GM12878 (cell line): ENCODE measurements around the gene HRH2. TPM values are rescaled to one million over a fixed set of nuclear protein-coding genes. Genes with fewer than 3 reads are reported as not detected.

Experiments used
- ATAC-seq: fragments of 200-7000 bp; cut with Tn5 transposase; 3 replicates; pipeline ENCODE4 v1.9.1; 2020; ENCODE audit warnings: mild to moderate bottlenecking, moderate library complexity
- BruUV-seq: library from RNA; stranded (reverse); fragments of 400-500 nt; replicated peaks from 2 replicates; lab custom pipeline; 2021; lab: Mats Ljungman, UMichigan
- CTCF ChIA-PET: fragments of 300-600 bp; sonication (Branson Sonifier 250); formaldehyde crosslinking; extraction: SDS; loops from one replicate; lab custom pipeline; 2021; ENCODE audit warnings: inconsistent platforms; lab: Yijun Ruan, JAX
- POLR2A ChIA-PET: fragments of 350-600 bp; formaldehyde crosslinking; extraction: SDS; loops from one replicate; lab custom pipeline; 2021; ENCODE audit warnings: inconsistent platforms; lab: Charles Lee
- RAD21 ChIA-PET: fragments of 300-600 bp; sonication (Branson Sonifier 250); formaldehyde crosslinking; loops from one replicate; lab custom pipeline; 2023; ENCODE audit warnings: antibody characterized with exemption; ENCODE audit not compliant: unreplicated experiment; lab: Charles Lee
- SMC1A ChIA-PET: fragments of 300-600 bp; sonication (Branson Sonifier 250); formaldehyde crosslinking; loops from one replicate; lab custom pipeline; 2023; ENCODE audit not compliant: unreplicated experiment, uncharacterized antibody; lab: Charles Lee
- DNase-seq: peaks from one replicate; pipeline ENCODE4 v3.0.0-alpha.2; 2011; ENCODE audit warnings: low read depth, low spot score
- FAIRE-seq: peaks from 3 replicates; lab custom pipeline; 2011; peaks lifted over from hg19 to GRCh38; lab: Jason Lieb, UNC
- H2AFZ ChIP-seq: 2 replicates; pipeline ENCODE4 v1.6.0; 2011; ENCODE audit warnings: low read depth, low read length, control low read depth; ENCODE audit not compliant: control insufficient read depth
- H3K27ac ChIP-seq: 2 replicates; pipeline ENCODE4 v1.5.1; 2011; ENCODE audit warnings: control low read depth; ENCODE audit not compliant: control insufficient read depth, insufficient read depth
- H3K27me3 ChIP-seq, 2 experiments: replicated peaks in 1 of 2; 2 replicates each; pipeline versions ENCODE4 v1.6.0 to v1.6.1; 2011; ENCODE audit warnings: low read length in 1 of 2; ENCODE audit not compliant: control insufficient read depth in 2 of 2, insufficient read depth in 2 of 2
- H3K36me3 ChIP-seq, 2 experiments: 2 replicates each; pipeline ENCODE4 v1.5.1; 2011; ENCODE audit warnings: low read length in 1 of 2; ENCODE audit not compliant: control insufficient read depth in 2 of 2, insufficient read depth in 2 of 2
- H3K4me1 ChIP-seq: 2 replicates; pipeline ENCODE4 v1.6.1; 2011; ENCODE audit warnings: mild to moderate bottlenecking, low read length, moderate library complexity, mixed read lengths; ENCODE audit not compliant: control insufficient read depth, insufficient read depth
- H3K4me2 ChIP-seq: 2 replicates; pipeline ENCODE4 v1.6.0; 2011; ENCODE audit warnings: control low read depth; ENCODE audit not compliant: control insufficient read depth, insufficient read depth
- H3K4me3 ChIP-seq: fragments of 200-600 bp; sonication (generic); 2 replicates; pipeline ENCODE4 v1.5.1; 2016
- H3K79me2 ChIP-seq: 2 replicates; pipeline ENCODE4 v1.6.0; 2011; ENCODE audit warnings: low read length; ENCODE audit not compliant: control insufficient read depth, insufficient read depth
- H3K9ac ChIP-seq: 2 replicates; pipeline ENCODE4 v1.8.0; 2011; ENCODE audit warnings: low read length, control low read depth, mixed read lengths; ENCODE audit not compliant: control insufficient read depth, insufficient read depth
- H3K9me3 ChIP-seq: replicated peaks from 3 replicates; pipeline ENCODE4 v1.5.1; 2011; ENCODE audit warnings: mild to moderate bottlenecking, low read length; ENCODE audit not compliant: control insufficient read depth, insufficient read depth
- H4K20me1 ChIP-seq: 2 replicates; pipeline ENCODE4 v1.6.0; 2011; ENCODE audit not compliant: control insufficient read depth, insufficient read depth
- ATF2 ChIP-seq: IDR thresholded peaks from 2 replicates; pipeline ENCODE4 v1.6.1; 2012; ENCODE audit warnings: low read length, inconsistent platforms
- CHD2 ChIP-seq: IDR thresholded peaks from 2 replicates; pipeline ENCODE4 v1.6.1; 2011; ENCODE audit warnings: low read depth, low read length, improper control_type of control experiment, borderline replicate concordance
- E2F4 ChIP-seq: IDR thresholded peaks from 2 replicates; pipeline ENCODE4 v1.6.1; 2012; ENCODE audit warnings: low read depth, low read length, improper control_type of control experiment
- HCFC1 ChIP-seq: fragments of 150-350 bp; IDR thresholded peaks from 2 replicates; pipeline ENCODE4 v1.6.1; 2014; ENCODE audit warnings: low read length
- KLF5 ChIP-seq: fragments of 450-650 bp; IDR thresholded peaks from 2 replicates; pipeline ENCODE4 v1.6.1; 2014; ENCODE audit warnings: mild to moderate bottlenecking; ENCODE audit not compliant: partially characterized antibody
- NBN ChIP-seq: fragments of 450-650 bp; IDR thresholded peaks from 2 replicates; pipeline ENCODE4 v1.6.1; 2016
- SREBF1 ChIP-seq: IDR thresholded peaks from 2 replicates; pipeline ENCODE4 v1.6.1; 2012; ENCODE audit warnings: mild to moderate bottlenecking, low read length
- SREBF2 ChIP-seq: IDR thresholded peaks from 2 replicates; pipeline ENCODE4 v1.6.1; 2012; ENCODE audit warnings: mild to moderate bottlenecking, low read length
- YBX1 ChIP-seq: fragments of 450-650 bp; IDR thresholded peaks from 2 replicates; pipeline ENCODE4 v1.6.1; 2016; ENCODE audit warnings: antibody characterized with exemption
- ZBTB11 ChIP-seq: fragments of 450-650 bp; formaldehyde crosslinking; IDR thresholded peaks from 2 replicates; pipeline ENCODE4 v1.5.0; 2022; ENCODE audit warnings: mild to moderate bottlenecking, missing genetic modification characterization
- ZNF24 ChIP-seq: fragments of 450-650 bp; IDR thresholded peaks from 2 replicates; pipeline ENCODE4 v1.6.1; 2017; ENCODE audit warnings: antibody characterized with exemption, mild to moderate bottlenecking
- WGBS: methylation state at CpG from one replicate; pipeline ENCODE4 v1.1.6; 2016; ENCODE audit warnings: low lambda C conversion rate; ENCODE audit not compliant: insufficient replicate concordance, insufficient coverage; ENCODE audit errors: missing lambda C conversion rate; 5-methylcytosine and 5-hydroxymethylcytosine counted together
- in situ Hi-C: fragments of 300-500 bp; cut with MboI; formaldehyde crosslinking; loops from 9 replicates; pipeline ENCODE4 v1.14.3; 2018; ENCODE audit warnings: mixed read lengths
- intact Hi-C: fragments of 100-400 bp; cut with micrococcal nuclease; formaldehyde crosslinking; loops from one replicate; pipeline ENCODE4 v1.14.2; 2022; ENCODE audit not compliant: unreplicated experiment
- polyA plus RNA-seq, 11 experiments: library from polyadenylated mRNA; depleted of rRNA in 4 of 11; unstranded in 6 of 11; stranded (reverse) in 5 of 11; fragments of >200 nt; fragmentation: Nextera tagmentation in 4 of 11; fragmentation: Illumina TruSeq in 1 of 11; extraction: Ambion mirVana in 4 of 11; extraction: Trizol in 1 of 11; gene quantifications; 1 replicate in 1 of 11; 2 replicates in 10 of 11; pipeline versions ENCODE4 v1.2.1 to v1.2.3, GENCODE V29; 2011 to 2016; ENCODE audit warnings: inconsistent platforms in 2 of 11, missing spikeins in 2 of 11, low read depth in 1 of 11
- total RNA-seq, 4 experiments: library from RNA; depleted of rRNA in 3 of 4; stranded (reverse); fragments of >200 nt in 3 of 4; fragmentation: Illumina TruSeq in 1 of 4; extraction: Trizol in 1 of 4; gene quantifications; 2 replicates each; pipeline versions ENCODE4 v1.2.1 to v1.2.3, GENCODE V29; 2013 to 2021

The HRH2 gene
- total and polyA plus RNA-seq, 10 of the 15 experiments (the other 5 are each of a cell fraction or from before 2014, with no cell fraction given) = 0.01 to 0.05 (median 0.03) TPM; not detected in 7

GRCh38 chr5:175750511-175750931 lies 92.7 kb downstream of the HRH2 start:
- ChIA-PET SMC1A (no interaction called here), RAD21 (no interaction called here), POLR2A (no interaction called here), CTCF (no interaction called here)
- H3K36me3 ChIP-seq = no peaks in the 10 kb centered on the region
- no peaks in the 10 kb centered on the region for H3K9me3 ChIP-seq
- H3K4me1 ChIP-seq = no peaks in the 10 kb centered on the region
- no peaks in the 10 kb centered on the region for H3K79me2 ChIP-seq
- H3K9ac ChIP-seq = no peak overlapping the region
- no peak overlapping the region for H2AFZ ChIP-seq
- H4K20me1 ChIP-seq = no peaks in the 10 kb centered on the region
- no peak overlapping the region for H3K4me2 ChIP-seq
- no TSS peak for BruUV-seq
- no peak overlapping the region for H3K27ac ChIP-seq
- FAIRE-seq (no peak), DNase-seq (no peak), ATAC-seq (no peak)
- in situ Hi-C loops = no loop called here
- H3K4me3 ChIP-seq = no peak overlapping the region
- WGBS = 49% methylated on average over 13 of the region's 14 CpGs
- intact Hi-C loops = no loop called here
- H3K27me3 ChIP-seq = no peaks in the 10 kb centered on the region; a peak in 2 of 4 replicates
- TF ChIP-seq YBX1 = no peak
- TF ChIP-seq SREBF1 = no peak
- no peak for TF ChIP-seq KLF5
- no peak for TF ChIP-seq CHD2
- TF ChIP-seq HCFC1 = no peak
- no peak for TF ChIP-seq ATF2
- TF ChIP-seq NBN = no peak
- TF ChIP-seq SREBF2 = no peak
- TF ChIP-seq, all 136 proteins: peak for 0

GRCh38 chr5:175751369-175751768 lies 93.5 kb downstream of the HRH2 start:
- ChIA-PET RAD21 (no interaction called here), POLR2A (no interaction called here), CTCF (no interaction called here), SMC1A (no interaction called here)
- no peaks in the 10 kb centered on the region for H4K20me1 ChIP-seq
- no peak overlapping the region for H2AFZ ChIP-seq
- 39% methylated on average over 5 of the region's 5 CpGs for WGBS
- no peaks in the 10 kb centered on the region; a peak in 2 of 4 replicates for H3K27me3 ChIP-seq
- intact Hi-C loops = no loop called here
- no peak overlapping the region for H3K27ac ChIP-seq
- no peak overlapping the region for H3K4me3 ChIP-seq
- ATAC-seq (no peak), FAIRE-seq (no peak), DNase-seq (no peak)
- no peak overlapping the region for H3K9ac ChIP-seq
- H3K79me2 ChIP-seq = no peaks in the 10 kb centered on the region
- no peaks in the 10 kb centered on the region for H3K4me1 ChIP-seq
- BruUV-seq = no TSS peak
- no peaks in the 10 kb centered on the region for H3K9me3 ChIP-seq
- no peak overlapping the region for H3K4me2 ChIP-seq
- in situ Hi-C loops = no loop called here
- H3K36me3 ChIP-seq = no peaks in the 10 kb centered on the region
- TF ChIP-seq E2F4 (no peak), ZBTB11 (CRISPR knock-in tag) (no peak), ZNF24 (no peak), ATF2 (no peak)
